VCaP (cell line): ENCODE data around the gene SCAP.

ENCODE experiments used
- H3K27ac ChIP-seq: fragments of 450-650 bp; 2 replicates; pipeline ENCODE4 v1.5.1; 2017
- TF ChIP-seq, protein P1 (sequence below): fragments of 450-650 bp; conservative IDR thresholded peaks from 2 replicates; pipeline ENCODE4 v1.5.1; 2017; ENCODE audit warnings: mild to moderate bottlenecking, moderate library complexity

The SCAP gene

DNA sequence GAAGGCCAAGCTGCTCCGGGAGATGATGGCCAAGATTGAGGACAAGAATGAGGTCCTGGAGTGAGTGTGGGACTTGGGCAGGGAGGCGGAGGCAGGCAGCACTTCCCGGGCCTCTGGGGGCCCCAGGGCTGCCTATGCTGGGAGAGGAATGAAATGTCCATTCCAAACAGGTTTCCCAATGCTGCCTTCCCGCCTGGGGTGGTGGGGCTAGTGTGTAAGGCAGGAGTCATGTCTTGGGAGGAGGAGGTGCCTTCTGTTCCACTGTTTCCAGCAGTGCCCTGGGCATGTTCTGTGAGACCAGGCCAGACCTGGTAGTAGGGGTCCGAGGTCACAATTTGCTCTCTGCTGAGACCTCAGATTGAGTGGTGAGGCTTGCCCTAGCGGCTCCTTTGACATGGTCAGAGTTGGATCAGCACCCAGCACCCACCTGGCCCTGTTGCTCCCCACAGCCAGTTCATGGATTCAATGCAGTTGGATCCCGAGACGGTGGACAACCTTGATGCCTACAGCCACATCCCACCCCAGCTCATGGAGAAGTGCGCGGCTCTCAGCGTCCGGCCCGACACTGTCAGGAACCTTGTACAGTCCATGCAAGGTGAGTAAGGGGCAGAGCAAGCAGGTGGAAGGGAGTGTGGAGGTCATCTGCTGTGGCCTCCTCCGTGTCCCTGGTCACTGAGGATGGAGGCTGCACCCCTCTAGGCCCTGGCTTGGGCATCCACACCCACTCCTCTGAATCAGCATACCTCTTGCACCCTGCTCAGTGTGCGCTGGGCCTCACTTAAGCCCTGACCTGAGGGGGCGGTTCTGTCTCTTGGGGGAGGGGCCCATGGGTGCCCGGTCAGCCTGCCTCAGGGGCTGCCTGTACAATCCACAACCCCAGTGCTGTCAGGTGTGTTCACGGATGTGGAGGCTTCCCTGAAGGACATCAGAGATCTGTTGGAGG lies 67.6 kb downstream of the SCAP start:
- TF ChIP-seq, protein P1, sequence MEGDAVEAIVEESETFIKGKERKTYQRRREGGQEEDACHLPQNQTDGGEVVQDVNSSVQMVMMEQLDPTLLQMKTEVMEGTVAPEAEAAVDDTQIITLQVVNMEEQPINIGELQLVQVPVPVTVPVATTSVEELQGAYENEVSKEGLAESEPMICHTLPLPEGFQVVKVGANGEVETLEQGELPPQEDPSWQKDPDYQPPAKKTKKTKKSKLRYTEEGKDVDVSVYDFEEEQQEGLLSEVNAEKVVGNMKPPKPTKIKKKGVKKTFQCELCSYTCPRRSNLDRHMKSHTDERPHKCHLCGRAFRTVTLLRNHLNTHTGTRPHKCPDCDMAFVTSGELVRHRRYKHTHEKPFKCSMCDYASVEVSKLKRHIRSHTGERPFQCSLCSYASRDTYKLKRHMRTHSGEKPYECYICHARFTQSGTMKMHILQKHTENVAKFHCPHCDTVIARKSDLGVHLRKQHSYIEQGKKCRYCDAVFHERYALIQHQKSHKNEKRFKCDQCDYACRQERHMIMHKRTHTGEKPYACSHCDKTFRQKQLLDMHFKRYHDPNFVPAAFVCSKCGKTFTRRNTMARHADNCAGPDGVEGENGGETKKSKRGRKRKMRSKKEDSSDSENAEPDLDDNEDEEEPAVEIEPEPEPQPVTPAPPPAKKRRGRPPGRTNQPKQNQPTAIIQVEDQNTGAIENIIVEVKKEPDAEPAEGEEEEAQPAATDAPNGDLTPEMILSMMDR: no peak
- no peak overlapping the region for H3K27ac ChIP-seq

DNA sequence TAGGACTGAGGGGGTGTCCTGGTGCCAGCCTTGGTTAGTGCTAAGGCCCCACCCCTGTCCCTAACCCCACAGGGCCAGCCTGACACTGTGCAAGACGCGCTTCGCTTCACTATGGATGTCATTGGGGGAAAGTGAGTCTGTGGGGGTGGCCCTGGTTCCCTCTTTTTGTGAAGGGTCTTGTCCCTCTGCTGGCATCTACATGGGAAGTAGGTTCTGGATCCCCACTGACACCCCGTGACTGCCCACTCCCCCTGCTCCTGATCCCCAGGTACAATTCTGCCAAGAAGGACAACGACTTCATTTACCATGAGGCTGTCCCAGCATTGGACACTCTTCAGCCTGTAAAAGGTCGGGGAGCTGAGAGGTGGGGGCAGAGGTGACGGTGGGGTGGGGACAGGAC lies 68.5 kb downstream of the SCAP start:
- H3K27ac ChIP-seq: no peak overlapping the region
- TF ChIP-seq, protein P1: no peak

DNA sequence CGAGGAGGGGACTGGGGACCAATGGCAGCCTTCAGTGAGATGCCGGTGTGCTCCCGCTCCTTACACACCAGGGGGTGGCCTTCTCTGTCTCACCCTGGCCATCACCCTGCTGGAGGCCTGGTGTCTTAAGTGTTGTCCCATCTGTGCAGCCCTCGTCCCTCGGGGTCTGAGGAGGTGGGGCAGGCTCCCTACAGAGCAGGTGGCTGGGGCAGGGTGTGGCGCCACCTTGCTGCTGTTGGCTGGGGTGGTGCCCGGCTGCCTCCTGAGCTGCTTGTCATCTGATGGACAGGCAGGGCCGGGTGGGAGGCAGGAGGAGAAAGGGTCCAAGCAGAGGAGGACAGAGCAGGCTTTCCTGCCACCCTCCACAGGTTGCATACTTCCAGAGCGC lies 69.0 kb downstream of the SCAP start:
- TF ChIP-seq, protein P1: peak; percentile 36; the same call in 1 of the 2 replicates
- H3K27ac ChIP-seq: no peak overlapping the region

DNA sequence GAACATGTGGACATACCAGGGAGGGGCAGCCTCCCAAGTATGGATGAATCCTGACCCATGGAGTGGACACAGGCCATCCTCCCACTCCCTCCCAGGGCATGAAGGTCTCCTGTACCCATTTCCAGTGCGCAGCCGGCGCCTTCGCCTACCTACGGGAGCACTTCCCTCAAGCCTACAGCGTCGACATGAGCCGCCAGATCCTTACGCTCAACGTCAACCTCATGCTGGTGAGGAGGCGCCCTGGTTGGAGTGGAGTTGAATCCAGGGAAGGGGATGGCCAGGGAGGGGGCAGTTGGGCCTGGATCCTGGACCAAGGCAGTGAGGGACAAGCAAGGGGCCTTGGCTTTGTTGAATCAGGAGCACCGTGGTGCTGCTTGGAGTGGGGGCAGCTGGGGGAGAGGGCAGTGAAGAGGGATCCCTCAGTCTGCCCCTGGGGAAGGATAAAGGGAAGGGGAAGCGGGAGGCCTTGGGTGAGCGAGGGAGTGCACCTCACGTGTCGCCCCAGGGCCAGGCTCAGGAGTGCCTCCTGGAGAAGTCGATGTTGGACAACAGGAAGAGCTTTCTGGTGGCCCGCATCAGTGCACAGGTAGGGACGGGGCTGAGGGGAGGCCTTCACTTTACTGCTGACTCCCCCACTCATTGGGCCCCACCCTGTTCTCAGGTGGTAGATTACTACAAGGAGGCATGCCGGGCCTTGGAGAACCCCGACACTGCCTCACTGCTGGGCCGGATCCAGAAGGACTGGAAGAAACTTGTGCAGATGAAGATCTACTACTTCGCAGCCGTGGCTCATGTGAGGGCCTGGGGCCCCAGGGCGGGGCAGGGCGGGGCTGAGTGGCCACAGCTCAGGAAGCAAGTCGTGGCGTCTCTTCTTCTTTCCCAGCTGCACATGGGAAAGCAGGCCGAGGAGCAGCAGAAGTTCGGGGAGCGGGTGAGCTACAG lies 69.7 kb downstream of the SCAP start:
- H3K27ac ChIP-seq: no peak overlapping the region
- TF ChIP-seq, protein P1: no peak

DNA sequence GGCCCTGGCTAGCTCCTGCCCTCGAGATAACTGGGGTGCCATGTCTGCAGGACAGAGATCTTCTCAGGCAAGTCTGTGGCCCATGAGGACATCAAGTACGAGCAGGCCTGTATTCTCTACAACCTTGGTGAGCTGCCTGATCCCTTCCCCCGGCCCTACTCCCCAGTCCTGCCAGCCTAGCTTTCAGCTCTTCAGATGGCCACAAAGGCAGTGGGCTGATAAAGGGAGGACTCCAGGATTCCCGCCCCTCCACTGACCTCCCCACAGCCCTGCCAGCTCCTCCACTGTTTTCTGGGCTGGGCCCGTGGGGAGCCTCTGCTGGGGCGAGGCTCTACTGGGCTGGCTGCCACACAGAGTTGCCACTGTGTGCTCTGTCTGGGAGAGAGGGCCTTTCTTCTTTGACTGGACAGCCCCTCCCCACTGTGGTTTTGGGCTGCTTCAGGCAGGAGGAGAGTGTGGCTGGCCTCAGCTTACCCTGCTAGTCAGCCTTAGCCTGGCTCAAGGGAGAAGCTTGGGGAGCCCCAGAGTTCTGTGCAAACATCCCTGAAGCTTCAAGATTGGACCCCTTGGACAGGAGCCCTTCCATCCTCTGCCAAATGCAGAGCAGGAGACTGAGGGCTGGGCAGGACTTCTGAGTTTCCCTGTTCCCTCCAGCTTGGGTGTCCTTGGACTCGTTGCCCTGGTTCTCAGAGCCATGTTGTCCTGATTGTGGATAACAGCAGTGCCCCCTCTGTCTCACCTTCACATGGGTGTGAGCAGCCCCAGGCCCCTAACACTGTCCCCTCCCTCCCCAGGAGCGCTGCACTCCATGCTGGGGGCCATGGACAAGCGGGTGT lies 70.6 kb downstream of the SCAP start:
- TF ChIP-seq, protein P1: no peak
- no peak overlapping the region for H3K27ac ChIP-seq

DNA sequence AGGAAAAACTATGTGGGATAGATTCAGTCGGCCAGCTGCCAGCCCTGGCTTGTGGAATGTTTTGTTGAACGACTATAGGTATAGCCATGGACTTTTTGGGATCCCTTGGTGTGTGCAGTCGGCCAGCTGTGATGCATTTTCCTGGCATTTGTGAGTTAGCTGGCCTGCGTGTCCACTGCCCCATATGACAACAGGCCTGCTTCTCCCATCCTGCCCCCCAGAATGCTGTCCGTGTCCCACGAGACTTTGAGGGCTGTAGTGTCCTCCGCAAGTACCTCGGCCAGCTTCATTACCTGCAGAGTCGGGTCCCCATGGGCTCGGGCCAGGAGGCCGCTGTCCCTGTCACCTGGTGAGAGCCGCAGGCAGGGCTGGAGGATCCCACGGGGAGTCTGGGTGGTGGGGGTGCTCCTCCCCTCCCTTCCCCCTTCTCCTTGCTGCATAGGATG lies 71.3 kb downstream of the SCAP start:
- no peak overlapping the region for H3K27ac ChIP-seq
- TF ChIP-seq, protein P1: no peak
